ENCODE measurements around the gene RAE1.

DNA sequence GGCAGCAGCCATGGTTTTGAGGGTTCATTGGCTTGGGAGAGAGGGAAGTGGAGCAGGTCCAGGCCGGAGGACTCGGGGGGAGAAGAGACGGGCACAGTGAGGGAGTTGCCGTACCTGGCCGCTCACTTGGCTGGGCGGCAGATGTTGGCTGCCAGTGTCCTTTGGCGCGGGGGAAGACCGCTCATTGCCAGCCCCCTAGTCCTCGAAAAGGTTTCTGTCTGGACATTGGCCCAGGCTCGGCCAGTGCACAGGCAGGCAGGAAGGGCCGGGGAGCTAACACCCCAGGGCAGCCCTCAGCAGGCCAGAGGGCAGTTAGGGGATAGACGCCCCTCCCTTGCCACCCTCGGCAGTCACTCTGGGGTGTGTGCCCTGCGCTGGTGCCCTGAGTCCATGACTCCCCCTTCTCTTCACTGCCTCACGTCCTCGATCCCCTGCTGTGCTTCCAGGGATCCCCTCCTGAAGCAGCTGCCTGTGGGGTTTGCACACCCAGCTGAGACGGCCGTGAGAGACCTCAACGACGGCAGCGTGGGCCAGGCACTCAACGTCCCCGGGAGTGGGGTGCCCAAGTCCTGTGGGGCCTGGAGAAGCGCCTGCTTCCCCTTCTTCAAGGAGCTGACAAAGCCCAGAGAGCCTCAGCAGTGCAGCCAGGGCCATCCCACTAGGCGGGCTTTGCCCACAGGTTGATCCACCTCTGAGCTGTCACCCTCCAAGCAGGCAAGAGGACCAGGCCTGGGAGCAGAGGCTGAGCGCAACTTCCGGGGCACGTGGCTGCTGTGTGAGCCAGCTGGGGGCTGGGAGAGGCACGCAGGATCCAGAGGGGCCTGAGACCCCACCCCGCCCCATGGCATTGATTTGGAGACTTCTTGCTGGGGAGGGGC is 60.6 kb downstream of the RAE1 start:
- TF ChIP-seq POLR2A (IDR thresholded peaks at IDR 0.05; ENCODE audit: low read length) (no peak), GATA1 (IDR thresholded peaks at IDR 0.05; ENCODE audit: low read depth, low read length) (no peak)

Data from erythroblast (primary cell).